Vagina (tissue), 2 donors: ENCODE data around the gene NAV2. TPM values are rescaled to one million over a fixed set of nuclear protein-coding genes. Genes with fewer than 3 reads are reported as not detected.

Experiments used
- DNase-seq, 2 donors: peaks; one replicate each; pipeline ENCODE4 v3.0.0-alpha.2; 2017; ENCODE audit errors: extremely low spot score in 2 of 2
- H3K27ac ChIP-seq: fragments of 200-600 bp; sonication (generic); one replicate; pipeline ENCODE4 v1.5.1; 2019
- H3K27me3 ChIP-seq: fragments of 200-600 bp; sonication (generic); one replicate; pipeline ENCODE4 v1.5.1; 2019
- H3K36me3 ChIP-seq, 2 donors: fragments of 200-600 bp; sonication (generic); one replicate each; pipeline ENCODE4 v1.5.1; 2017 to 2019
- H3K4me1 ChIP-seq: fragments of 200-600 bp; sonication (generic); one replicate; pipeline ENCODE4 v1.5.1; 2019
- H3K4me3 ChIP-seq, 2 donors: fragments of 200-600 bp; sonication (generic); 1 replicate in 1 of 2; 2 replicates in 1 of 2; pipeline ENCODE4 v1.5.1; 2016 to 2019
- H3K9me3 ChIP-seq: fragments of 200-600 bp; sonication (generic); one replicate; pipeline ENCODE4 v1.5.1; 2019
- CTCF ChIP-seq, 3 experiments: fragments of 450-650 bp in 2 of 3; fragments of 200-600 bp in 1 of 3; sonication (generic) in 1 of 3; IDR thresholded peaks; one replicate each; pipeline ENCODE4 v1.5.1; 2017 to 2019; ENCODE audit warnings: antibody characterized with exemption in 3 of 3, mild to moderate bottlenecking in 2 of 3, moderate library complexity in 2 of 3
- POLR2A ChIP-seq, 2 donors: fragments of 450-650 bp; IDR thresholded peaks; one replicate each; pipeline ENCODE4 v1.6.1; 2017; ENCODE audit warnings: antibody characterized with exemption in 2 of 2, mild to moderate bottlenecking in 2 of 2, moderate library complexity in 2 of 2
- POLR2AphosphoS5 ChIP-seq, 2 donors: sonication (generic); formaldehyde crosslinking; IDR thresholded peaks; one replicate each; pipeline ENCODE4 v1.9.0; 2017; ENCODE audit warnings: antibody characterized with exemption in 2 of 2, mild to moderate bottlenecking in 2 of 2, low read depth in 1 of 2; ENCODE audit not compliant: insufficient read depth in 1 of 2
- intact Hi-C: fragments of 100-400 bp; cut with DNase I; formaldehyde crosslinking; loops from one replicate; pipeline ENCODE4 v1.15.1; 2023
- total RNA-seq: library from RNA; depleted of rRNA; stranded (reverse); fragments of >200 nt; gene quantifications from one replicate; pipeline ENCODE4 v1.2.3, GENCODE V29; 2016

NAV2 gene
- total RNA-seq, 1 donor from 2014 or later: 25.3 TPM

- Histone ChIP-seq H3K4me3 (no peak overlapping the region), H3K9me3 (no peaks in the 10 kb centered on the region), H3K27ac (no peak overlapping the region), H3K36me3 (peaks cover 0 to 30% of the 10 kb centered on the region in 2 donors), H3K27me3 (no peaks in the 10 kb centered on the region), H3K4me1 (peaks cover 14% of the 10 kb centered on the region)
- intact Hi-C loops: no loop called here
- TF ChIP-seq POLR2AphosphoS5 (IDR thresholded peaks at IDR 0.05; ENCODE audit: insufficient read depth in 1 of 2, low read depth in 1 of 2) (no peak), CTCF (IDR thresholded peaks at IDR 0.05) (no peak), POLR2A (IDR thresholded peaks at IDR 0.05) (no peak)
- no peak for DNase-seq
Observed at GRCh38 chr11:20099527-20099926, 386.9 kb downstream of the NAV2 start.

DNA sequence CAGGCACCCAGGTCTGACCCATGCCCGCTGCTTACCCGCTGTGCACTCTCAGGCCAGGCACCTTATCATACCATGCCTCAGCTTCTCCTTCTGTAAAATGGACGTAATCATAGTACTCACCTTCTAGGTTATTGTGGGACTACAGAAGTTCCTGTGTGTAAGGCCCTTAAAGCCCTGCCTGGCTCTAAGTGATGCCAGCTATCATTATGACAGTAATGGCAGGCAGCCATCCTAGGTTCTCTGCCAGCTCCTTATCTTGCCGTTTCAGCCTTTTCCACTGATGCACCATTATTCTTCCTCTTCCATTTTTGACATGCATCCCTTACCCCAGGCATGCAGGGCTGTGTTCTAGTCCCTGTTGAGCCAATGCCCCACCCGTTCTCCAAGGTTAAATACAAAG lies 389.8 kb downstream of the NAV2 start:
- H3K9me3 ChIP-seq: no peaks in the 10 kb centered on the region
- H3K27ac ChIP-seq: no peak overlapping the region
- no peak for DNase-seq
- H3K4me1 ChIP-seq: peaks cover 8% of the 10 kb centered on the region
- TF ChIP-seq CTCF (IDR thresholded peaks at IDR 0.05) (no peak), POLR2AphosphoS5 (IDR thresholded peaks at IDR 0.05; ENCODE audit: insufficient read depth in 1 of 2, low read depth in 1 of 2) (no peak), POLR2A (IDR thresholded peaks at IDR 0.05) (no peak)
- intact Hi-C loops: no loop called here
- H3K36me3 ChIP-seq: peaks cover 0 to 32% of the 10 kb centered on the region in 2 donors
- no peaks in the 10 kb centered on the region for H3K27me3 ChIP-seq
- no peak overlapping the region for H3K4me3 ChIP-seq

DNA sequence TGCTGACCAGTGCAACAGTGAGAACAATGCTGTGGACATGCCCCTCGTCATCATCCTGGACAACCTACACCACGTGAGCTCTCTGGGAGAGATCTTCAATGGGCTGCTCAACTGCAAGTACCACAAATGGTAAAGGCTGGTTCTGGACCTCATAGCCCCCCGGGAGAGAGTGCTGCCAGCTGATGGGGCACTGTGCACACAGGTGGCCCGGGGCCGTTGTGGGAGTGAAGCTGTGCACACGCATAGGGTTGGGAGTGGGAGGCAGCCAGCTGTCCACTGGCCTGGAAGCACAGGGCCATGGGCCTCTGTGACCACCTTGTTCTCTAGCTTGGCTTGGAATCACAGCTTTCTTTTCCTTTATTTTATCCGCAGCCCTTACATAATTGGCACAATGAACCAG lies 390.6 kb downstream of the NAV2 start:
- H3K27me3 ChIP-seq: no peaks in the 10 kb centered on the region
- no peaks in the 10 kb centered on the region for H3K9me3 ChIP-seq
- no peak overlapping the region for H3K4me3 ChIP-seq
- intact Hi-C loops: no loop called here
- TF ChIP-seq POLR2A (IDR thresholded peaks at IDR 0.05) (no peak), POLR2AphosphoS5 (IDR thresholded peaks at IDR 0.05; ENCODE audit: insufficient read depth in 1 of 2, low read depth in 1 of 2) (no peak), CTCF (IDR thresholded peaks at IDR 0.05) (no peak)
- H3K27ac ChIP-seq: no peak overlapping the region
- no peaks in the 10 kb centered on the region for H3K4me1 ChIP-seq
- no peak for DNase-seq
- H3K36me3 ChIP-seq: peaks cover 0 to 41% of the 10 kb centered on the region in 2 donors

DNA sequence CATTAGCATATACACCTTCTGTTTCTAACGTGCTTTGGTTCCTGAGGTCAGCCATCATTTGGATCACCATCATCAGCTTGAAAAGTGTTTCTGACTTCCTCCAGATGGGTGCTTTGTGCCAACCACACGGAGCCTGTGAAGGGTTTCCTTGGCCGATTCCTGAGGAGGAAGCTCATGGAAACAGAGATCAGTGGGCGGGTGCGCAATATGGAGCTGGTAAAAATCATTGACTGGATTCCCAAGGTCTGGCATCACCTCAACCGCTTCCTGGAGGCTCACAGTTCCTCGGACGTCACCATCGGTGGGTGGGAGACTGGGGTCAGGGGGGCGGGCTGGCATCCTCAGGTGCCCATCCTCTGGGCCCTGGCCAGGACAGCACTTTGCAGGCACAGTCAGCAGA lies 392.8 kb downstream of the NAV2 start:
- Histone ChIP-seq H3K4me1 (peaks cover 4% of the 10 kb centered on the region), H3K27me3 (no peaks in the 10 kb centered on the region), H3K4me3 (no peak overlapping the region), H3K36me3 (peaks cover 0 to 52% of the 10 kb centered on the region in 2 donors), H3K27ac (no peak overlapping the region), H3K9me3 (no peaks in the 10 kb centered on the region)
- intact Hi-C loops: no loop called here
- TF ChIP-seq POLR2AphosphoS5 (IDR thresholded peaks at IDR 0.05; ENCODE audit: insufficient read depth in 1 of 2, low read depth in 1 of 2) (no peak), CTCF (IDR thresholded peaks at IDR 0.05) (no peak), POLR2A (IDR thresholded peaks at IDR 0.05) (no peak)
- no peak for DNase-seq

DNA sequence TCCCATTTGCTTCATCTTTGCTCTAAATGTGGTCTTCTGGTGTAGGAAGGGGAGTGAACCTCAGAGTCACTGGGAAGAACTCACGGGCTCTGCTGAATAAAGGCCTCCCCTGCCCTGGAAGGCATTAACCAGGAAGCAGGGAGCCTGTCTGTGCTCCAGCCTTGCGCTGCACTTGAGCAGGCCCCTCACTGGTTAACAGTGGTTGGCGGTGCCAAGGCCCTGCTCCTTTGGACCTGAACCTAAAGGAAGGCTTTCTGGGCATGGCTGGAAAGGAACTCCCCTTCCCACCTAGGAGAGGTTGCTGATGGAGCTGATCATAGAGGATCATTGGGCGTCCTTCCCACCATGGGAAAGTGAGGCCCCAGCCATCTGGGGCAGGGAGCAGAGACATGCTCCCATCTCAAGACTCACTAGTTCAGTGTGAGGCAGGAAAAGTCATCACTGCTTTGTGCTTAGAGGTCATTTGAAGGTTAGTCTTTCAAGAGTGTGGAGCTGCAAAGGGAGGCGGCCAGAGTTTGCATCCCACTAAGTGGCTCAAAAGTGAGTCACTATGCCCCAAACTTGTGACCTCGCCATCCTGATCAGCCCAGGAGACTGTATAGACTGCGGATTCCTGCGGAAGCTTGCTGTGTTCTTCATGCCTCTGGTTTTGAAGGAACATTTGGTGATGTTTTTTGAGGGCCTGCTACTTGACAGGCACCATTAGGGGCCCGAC lies 397.3 kb downstream of the NAV2 start:
- no peak for TF ChIP-seq POLR2A (IDR thresholded peaks at IDR 0.05)
- TF ChIP-seq CTCF (IDR thresholded peaks at IDR 0.05): no peak
- TF ChIP-seq POLR2AphosphoS5 (IDR thresholded peaks at IDR 0.05; ENCODE audit: insufficient read depth in 1 of 2, low read depth in 1 of 2): no peak
- intact Hi-C loops: no loop called here
- no peak overlapping the region for H3K4me3 ChIP-seq
- peak overlapping the region; percentile 3 for H3K27ac ChIP-seq
- DNase-seq: no peak
- H3K9me3 ChIP-seq: no peaks in the 10 kb centered on the region
- no peaks in the 10 kb centered on the region for H3K27me3 ChIP-seq
- H3K4me1 ChIP-seq: peaks cover 32% of the 10 kb centered on the region
- H3K36me3 ChIP-seq: peaks cover 0 to 34% of the 10 kb centered on the region in 2 donors
